Measurements from ENCODE around the gene MT1E.

The MT1E gene

GRCh38 chr16:56610017-56610608, 15.5 kb upstream of the MT1E start:
- no peak for TF ChIP-seq CTCF (IDR thresholded peaks at IDR 0.05; ENCODE audit: control insufficient read depth, insufficient read depth, low read depth, low read length, missing control alignments)
- peak overlapping the region; percentile 33 for H3K4me3 ChIP-seq (ENCODE audit: control insufficient read depth, low read depth, low read length)
- DNase-seq (ENCODE audit: low read depth): peak; percentile 85

- TF ChIP-seq CTCF (IDR thresholded peaks at IDR 0.05; ENCODE audit: control insufficient read depth, insufficient read depth, low read depth, low read length, missing control alignments): no peak
- DNase-seq (ENCODE audit: low read depth): peak; percentile 60
- H3K4me3 ChIP-seq (ENCODE audit: control insufficient read depth, low read depth, low read length): peak overlapping the region; percentile 33; the same call in 1 of the 2 replicates
Measured at GRCh38 chr16:56610609-56611111, 14.9 kb upstream of the MT1E start.

- no peak for TF ChIP-seq CTCF (IDR thresholded peaks at IDR 0.05; ENCODE audit: control insufficient read depth, insufficient read depth, low read depth, low read length, missing control alignments)
- H3K4me3 ChIP-seq (ENCODE audit: control insufficient read depth, low read depth, low read length): no peak overlapping the region
- DNase-seq (ENCODE audit: low read depth): no peak
Measured at GRCh38 chr16:56611281-56611833, 14.2 kb upstream of the MT1E start.

GRCh38 chr16:56613706-56614105, 11.9 kb upstream of the MT1E start:
- H3K4me3 ChIP-seq (ENCODE audit: control insufficient read depth, low read depth, low read length): no peak overlapping the region
- DNase-seq (ENCODE audit: low read depth): no peak
- no peak for TF ChIP-seq CTCF (IDR thresholded peaks at IDR 0.05; ENCODE audit: control insufficient read depth, insufficient read depth, low read depth, low read length, missing control alignments)

GRCh38 chr16:56614549-56614991, 11.0 kb upstream of the MT1E start:
- no peak overlapping the region for H3K4me3 ChIP-seq (ENCODE audit: control insufficient read depth, low read depth, low read length)
- no peak for TF ChIP-seq CTCF (IDR thresholded peaks at IDR 0.05; ENCODE audit: control insufficient read depth, insufficient read depth, low read depth, low read length, missing control alignments)
- no peak for DNase-seq (ENCODE audit: low read depth)

- TF ChIP-seq CTCF (IDR thresholded peaks at IDR 0.05; ENCODE audit: control insufficient read depth, insufficient read depth, low read depth, low read length, missing control alignments): no peak
- no peak for DNase-seq (ENCODE audit: low read depth)
- H3K4me3 ChIP-seq (ENCODE audit: control insufficient read depth, low read depth, low read length): no peak overlapping the region
Measured at GRCh38 chr16:56615353-56615752, 10.2 kb upstream of the MT1E start.

All from AG09309 (cell line).